ENCODE data around the gene SMURF1.

DNA sequence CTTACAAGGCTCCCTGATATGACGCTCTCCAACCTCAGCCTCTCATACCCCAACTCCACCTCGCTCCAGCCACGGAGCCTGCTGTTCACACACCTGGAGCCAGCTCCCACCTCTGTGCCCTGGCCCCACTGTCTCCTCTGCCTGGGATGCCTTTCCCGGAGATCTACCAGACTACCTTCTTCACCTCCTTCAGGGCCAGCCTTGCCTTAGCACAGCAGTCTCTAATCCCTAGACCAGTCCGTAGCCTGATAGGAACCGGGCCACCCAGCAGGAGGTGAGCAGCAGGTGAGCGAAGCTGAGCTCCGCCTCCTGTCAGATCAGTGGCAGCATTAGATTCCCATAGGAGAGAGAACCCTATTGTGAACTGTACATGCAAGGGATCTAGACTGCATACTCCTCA, 23.2 kb upstream of the SMURF1 start:
- TF ChIP-seq, protein P1, sequence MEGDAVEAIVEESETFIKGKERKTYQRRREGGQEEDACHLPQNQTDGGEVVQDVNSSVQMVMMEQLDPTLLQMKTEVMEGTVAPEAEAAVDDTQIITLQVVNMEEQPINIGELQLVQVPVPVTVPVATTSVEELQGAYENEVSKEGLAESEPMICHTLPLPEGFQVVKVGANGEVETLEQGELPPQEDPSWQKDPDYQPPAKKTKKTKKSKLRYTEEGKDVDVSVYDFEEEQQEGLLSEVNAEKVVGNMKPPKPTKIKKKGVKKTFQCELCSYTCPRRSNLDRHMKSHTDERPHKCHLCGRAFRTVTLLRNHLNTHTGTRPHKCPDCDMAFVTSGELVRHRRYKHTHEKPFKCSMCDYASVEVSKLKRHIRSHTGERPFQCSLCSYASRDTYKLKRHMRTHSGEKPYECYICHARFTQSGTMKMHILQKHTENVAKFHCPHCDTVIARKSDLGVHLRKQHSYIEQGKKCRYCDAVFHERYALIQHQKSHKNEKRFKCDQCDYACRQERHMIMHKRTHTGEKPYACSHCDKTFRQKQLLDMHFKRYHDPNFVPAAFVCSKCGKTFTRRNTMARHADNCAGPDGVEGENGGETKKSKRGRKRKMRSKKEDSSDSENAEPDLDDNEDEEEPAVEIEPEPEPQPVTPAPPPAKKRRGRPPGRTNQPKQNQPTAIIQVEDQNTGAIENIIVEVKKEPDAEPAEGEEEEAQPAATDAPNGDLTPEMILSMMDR (IDR thresholded peaks at IDR 0.05): no peak
- TF ChIP-seq POLR2A (IDR thresholded peaks at IDR 0.05): no peak

All from suprapubic skin (tissue), 3 donors.